ENCODE data around the gene CNGA3.

Gene CNGA3

DNA sequence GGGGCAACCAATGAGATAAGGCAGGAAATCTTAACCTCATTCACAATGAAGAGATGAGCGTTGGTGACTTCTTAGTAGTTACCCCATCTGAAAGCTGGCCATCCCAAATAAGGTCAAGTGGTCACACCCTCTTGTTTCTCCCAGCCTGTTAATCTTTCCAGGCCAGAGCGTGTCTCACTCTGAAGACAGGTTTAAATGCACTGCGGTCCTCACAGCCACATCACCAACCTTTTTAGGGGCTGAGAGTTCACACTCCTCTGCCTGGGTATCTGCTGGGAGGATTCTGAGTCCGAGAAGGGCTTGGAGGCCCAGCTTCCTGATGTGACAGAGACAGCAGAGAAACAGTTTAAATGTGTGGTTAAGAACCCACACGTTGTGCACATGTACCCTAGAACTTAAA lies 13.3 kb upstream of the CNGA3 start:
- FAIRE-seq = no peak

GRCh38 chr2:98333922-98334321 lies 12.3 kb upstream of the CNGA3 start:
- FAIRE-seq = no peak

DNA sequence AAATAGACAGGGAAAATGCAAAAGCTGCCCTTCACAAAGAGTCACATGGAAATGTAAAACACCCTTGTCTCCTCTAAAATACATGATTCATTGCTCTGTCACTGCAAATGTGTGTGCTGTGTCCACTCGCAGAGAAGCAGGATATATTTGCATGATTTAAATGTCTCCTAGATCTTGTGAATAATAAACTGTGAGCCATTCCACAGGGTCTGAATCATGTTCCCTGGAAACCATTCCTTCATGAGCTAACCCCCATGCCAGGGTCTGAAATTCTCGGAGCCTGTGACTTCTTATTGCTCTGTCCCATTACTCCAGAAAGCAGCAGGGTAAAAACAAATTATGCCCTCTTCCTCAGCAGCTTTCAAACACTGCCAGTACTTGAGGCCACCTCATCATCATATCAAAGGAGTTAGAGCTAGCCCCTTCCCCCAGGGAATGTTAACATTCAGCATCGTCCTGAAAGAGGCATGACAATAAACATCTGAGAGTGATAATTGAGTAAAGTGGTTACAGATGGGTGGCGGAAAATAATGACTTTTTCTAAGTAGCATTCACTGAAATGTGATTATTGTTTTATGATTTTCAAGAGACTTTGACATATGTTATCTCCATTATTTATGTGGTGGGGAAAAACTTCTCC lies 11.7 kb upstream of the CNGA3 start:
- FAIRE-seq = no peak

DNA sequence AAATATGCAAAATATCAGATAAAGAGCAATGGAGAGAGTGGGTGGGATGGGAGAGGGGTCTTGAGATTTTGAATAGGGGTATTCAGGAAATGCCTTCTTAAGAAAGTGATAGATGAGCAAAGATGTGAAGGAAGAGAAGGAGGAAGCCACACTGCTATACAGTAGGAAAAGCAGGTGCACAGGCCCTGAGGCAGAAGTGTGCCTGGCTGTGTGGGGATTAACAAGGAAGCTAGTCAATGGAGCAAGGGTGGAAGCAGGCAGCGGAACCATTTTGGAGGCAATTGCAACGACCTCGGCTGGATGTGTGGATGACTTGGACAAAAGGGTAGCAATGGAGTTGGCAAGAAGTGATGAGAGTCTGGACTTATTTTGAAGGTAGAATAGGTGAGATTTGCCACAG lies 11.0 kb upstream of the CNGA3 start:
- FAIRE-seq = no peak

DNA sequence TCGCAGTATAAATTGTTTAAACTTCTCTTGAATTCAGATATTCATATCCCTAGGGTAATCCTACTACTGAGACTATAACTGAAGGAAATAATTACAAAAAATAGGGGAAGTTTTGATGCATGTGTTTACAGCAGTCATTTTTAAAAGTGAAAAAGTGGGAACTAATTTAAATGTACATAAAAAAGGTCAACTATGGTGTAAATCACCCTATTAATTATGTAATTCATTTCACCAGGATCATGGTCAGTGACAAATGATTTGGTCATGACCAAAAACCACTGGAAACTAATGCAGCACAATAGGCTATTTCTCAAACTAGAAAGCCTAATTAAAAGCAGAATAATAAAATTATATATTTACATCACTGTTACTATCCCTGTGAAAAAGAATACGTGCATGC lies 5.0 kb upstream of the CNGA3 start:
- no peak for FAIRE-seq

DNA sequence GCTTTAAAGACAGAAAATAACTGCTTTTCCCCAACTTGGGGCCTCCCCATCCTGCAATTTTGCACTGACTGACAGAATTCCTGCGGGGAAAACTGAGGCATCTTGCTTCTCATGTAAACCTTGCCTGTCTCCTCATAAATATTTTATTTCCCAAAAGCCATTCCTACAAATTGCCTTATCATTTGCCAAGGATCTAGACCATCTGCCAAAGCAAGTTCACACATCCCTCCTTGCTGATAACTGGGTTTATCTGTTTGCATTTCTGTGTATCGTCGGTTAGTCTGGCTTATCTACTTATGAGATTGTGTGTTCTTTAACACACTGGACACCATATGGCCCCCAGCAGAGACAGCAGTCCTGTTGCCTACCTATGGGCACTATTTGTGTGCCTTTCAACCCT lies 3.0 kb upstream of the CNGA3 start:
- no peak for FAIRE-seq

- FAIRE-seq = no peak
Measured at GRCh38 chr2:98347298-98348065, 1.2 kb downstream of the CNGA3 start.

GRCh38 chr2:98348066-98348561 lies 1.9 kb downstream of the CNGA3 start:
- no peak for FAIRE-seq

GRCh38 chr2:98350411-98350810 lies 4.2 kb downstream of the CNGA3 start:
- FAIRE-seq = no peak

DNA sequence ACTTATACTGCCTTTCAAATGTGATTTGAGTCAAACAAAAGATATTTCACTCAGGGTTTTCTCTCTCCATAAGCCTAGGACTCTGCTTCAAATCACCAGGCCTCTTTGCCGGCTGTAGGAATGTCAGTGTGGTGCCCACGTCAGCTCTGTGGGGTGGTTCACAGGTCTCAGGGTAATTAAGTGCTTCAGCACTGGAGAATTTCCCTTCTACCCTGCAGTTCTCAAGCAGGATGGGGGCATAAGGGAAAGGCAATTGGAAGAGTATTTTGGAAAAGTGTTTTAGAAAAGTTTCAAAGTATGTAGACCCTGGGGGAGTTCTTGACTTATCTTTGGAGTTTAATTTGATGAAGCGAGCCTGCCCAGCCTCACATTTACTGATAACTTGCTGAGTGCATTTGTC lies 9.6 kb downstream of the CNGA3 start:
- no peak for FAIRE-seq

DNA sequence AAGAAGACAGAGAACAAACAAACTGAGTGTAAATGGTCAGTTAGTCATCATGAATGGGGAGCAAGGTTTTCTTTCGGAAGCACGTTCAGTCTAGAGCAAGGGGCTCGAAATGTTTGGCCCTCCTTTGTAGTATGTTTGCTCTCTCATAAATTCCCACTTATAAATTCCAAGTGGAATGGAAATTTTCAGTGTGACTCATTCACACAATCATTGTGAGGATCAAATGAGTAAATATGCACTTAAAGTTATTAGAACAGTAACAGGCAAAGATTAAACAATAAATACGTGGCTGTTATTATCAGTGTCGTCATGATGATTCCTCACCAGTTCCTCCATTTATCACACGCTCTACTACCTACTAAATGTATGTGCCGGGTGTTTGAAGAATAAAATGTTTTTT lies 10.5 kb downstream of the CNGA3 start:
- FAIRE-seq = no peak

GRCh38 chr2:98357849-98358248 lies 11.6 kb downstream of the CNGA3 start:
- FAIRE-seq = no peak

DNA sequence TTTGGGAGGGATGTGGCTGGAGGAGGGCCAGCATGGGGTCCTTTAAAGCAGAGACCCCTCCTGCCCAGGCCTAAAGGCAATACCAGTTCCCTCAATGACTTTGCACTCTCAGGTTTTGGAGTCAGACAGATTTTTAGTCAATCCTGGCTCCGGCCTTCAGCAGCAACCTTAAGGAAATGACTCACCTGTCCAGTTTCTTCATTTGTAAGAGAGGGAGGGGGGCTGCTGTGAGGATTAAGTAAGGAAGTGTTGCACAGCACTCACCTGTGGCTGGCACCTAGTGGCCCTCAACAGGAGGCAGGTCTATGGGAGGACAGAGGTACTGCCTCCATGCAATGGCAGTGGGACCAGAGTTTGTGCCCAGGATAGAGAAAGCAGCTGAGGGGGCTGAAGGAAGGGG lies 13.7 kb downstream of the CNGA3 start:
- FAIRE-seq = no peak

DNA sequence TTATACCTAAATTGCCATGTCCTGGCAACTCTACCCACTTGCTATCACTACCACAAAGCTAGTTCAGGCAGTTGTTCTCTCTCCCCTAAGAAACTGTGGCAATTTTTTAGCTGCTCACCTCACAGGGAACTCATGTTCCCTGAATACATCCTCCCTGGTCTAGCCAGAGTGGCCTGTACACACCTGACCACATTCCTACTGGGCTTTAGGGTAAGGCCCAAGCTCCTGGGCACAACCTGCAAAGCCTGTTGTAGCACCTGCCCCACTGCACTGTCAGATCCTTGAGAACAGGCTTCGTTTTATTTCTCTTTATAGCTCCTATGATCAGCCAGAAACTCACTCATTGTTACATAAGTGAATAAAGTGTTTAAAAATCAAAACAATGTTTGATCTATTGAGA lies 21.5 kb downstream of the CNGA3 start:
- FAIRE-seq = no peak

GRCh38 chr2:98369710-98370239 lies 23.5 kb downstream of the CNGA3 start:
- no peak for FAIRE-seq

- no peak for FAIRE-seq
Measured at GRCh38 chr2:98372121-98372520, 25.9 kb downstream of the CNGA3 start.

DNA sequence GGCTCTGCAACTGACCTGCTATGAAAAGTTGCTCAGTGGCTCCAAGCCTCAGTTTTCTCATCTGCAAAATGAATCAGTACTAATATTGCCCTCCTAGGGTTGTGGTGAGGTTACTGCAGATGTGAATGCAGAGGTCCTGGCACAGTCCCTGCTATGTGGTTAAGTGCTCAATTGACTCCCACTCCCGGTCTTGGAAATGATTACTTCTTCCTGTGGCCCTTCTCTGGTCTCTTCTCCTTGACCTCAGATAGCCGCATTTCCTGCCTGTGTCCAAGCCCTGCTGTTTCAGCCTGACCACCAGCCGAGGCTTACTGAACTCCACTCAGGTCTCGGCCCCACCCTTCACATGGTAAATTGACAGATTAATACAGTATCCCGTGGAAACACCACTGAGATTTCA lies 26.3 kb downstream of the CNGA3 start:
- no peak for FAIRE-seq

DNA sequence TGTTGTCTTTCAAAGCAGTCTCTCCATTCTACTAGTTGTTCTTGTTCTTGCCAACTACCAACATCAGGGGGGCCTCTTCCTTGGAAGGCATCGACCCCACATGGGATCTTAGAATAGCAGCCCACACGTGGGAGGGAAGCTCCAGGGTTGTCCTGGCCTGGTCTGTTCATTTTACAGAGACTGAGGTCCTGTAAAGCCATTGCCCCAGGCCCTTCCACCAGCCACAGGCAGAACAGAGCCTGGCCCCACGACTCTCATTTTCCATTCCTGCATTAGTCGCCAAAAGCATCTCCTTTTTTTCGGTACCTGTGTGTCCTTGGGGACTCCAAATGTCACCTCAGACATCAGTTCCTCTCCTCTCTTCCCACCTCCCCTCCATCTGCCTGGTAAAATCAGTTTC lies 28.0 kb downstream of the CNGA3 start:
- FAIRE-seq = no peak

- FAIRE-seq = no peak
Measured at GRCh38 chr2:98374958-98375570, 28.8 kb downstream of the CNGA3 start.

- no peak for FAIRE-seq
Measured at GRCh38 chr2:98376301-98376910, 30.1 kb downstream of the CNGA3 start.

DNA sequence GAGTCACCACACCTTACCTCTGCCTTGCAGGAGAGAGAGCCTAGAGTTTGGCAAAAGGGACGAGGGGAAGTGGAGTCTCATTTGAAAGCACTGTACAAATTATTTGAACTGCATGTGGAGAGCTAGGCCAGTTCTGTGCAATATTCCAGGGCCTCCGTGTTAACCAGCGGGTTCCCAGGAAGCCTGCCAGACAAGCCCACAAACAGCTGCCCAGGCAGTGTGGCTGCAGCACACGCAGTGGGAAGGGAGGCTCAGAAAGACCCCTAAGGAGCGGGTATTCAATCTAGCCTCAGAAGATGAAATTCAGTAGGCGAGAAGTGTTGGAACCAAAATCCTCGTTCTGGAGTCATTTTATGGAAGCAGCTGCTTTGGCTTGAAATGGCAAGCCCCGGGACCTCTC lies 30.7 kb downstream of the CNGA3 start:
- FAIRE-seq = no peak

DNA sequence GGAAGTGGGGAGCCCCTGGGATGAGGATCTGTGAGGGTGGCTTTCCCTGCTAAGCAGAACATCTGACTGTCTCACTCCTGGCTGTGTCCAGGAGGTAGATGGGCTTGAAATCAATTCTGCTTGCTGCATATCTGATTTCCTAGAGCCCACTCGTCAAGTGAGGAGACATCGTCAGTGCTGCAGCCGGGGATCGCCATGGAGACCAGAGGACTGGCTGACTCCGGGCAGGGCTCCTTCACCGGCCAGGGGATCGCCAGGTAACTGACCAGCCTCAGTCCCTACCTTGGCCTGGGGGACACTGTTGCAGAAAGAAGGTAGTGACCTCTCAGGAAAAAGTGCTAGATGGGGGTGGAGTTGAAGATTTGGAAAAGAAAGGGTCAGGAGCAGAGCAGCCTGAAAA lies 31.3 kb downstream of the CNGA3 start:
- FAIRE-seq = no peak

GRCh38 chr2:98378196-98378595 lies 31.9 kb downstream of the CNGA3 start:
- no peak for FAIRE-seq

- FAIRE-seq = no peak
Measured at GRCh38 chr2:98378901-98379300, 32.6 kb downstream of the CNGA3 start.
